Stimulated activated CD8-positive, alpha-beta memory T cell treated with anti-CD3 and anti-CD28 coated beads, Interleukin-4, amount 100 ng/mL, for 24 hours (primary cell): ENCODE results near the gene TRMT44.
A peak's percentile ranks its signal among the peaks of the same experiment; 100 is the strongest.
"Not testable (repeated sequence)": the region's sequence is repeated elsewhere in the genome, so short reads cannot be mapped to it uniquely, and the experiment has no call there.

Experiments used
- DNase-seq: peaks from one replicate; pipeline ENCODE4 v3.0.0-alpha.2; 2020; ENCODE audit warnings: low read depth

Gene TRMT44

GRCh38 chr4:8407316-8407715, 33.3 kb upstream of the TRMT44 start:
- no peak for DNase-seq

GRCh38 chr4:8407756-8408155, 32.8 kb upstream of the TRMT44 start:
- no peak for DNase-seq

- peak; percentile 39 for DNase-seq
These were observed 31.1 kb upstream of the TRMT44 start for GRCh38 chr4:8409264-8410065.

- DNase-seq: no peak
These were observed 30.4 kb upstream of the TRMT44 start for GRCh38 chr4:8410066-8410625.

GRCh38 chr4:8410641-8411271, 29.8 kb upstream of the TRMT44 start:
- DNase-seq: no peak

GRCh38 chr4:8411351-8412180, 29.0 kb upstream of the TRMT44 start:
- DNase-seq: no peak

GRCh38 chr4:8412288-8412687, 28.3 kb upstream of the TRMT44 start:
- no peak for DNase-seq

- DNase-seq: no peak
These were observed 26.2 kb upstream of the TRMT44 start for GRCh38 chr4:8414377-8414776.

- DNase-seq: no peak
These were observed 23.4 kb upstream of the TRMT44 start for GRCh38 chr4:8417071-8417614.

GRCh38 chr4:8419222-8420041, 21.1 kb upstream of the TRMT44 start:
- no peak for DNase-seq

GRCh38 chr4:8420151-8420550, 20.4 kb upstream of the TRMT44 start:
- DNase-seq: not testable (repeated sequence)

- no peak for DNase-seq
These were observed 18.2 kb upstream of the TRMT44 start for GRCh38 chr4:8422327-8422726.

- no peak for DNase-seq
These were observed 17.8 kb upstream of the TRMT44 start for GRCh38 chr4:8422786-8423185.

- DNase-seq: no peak
These were observed 13.3 kb upstream of the TRMT44 start for GRCh38 chr4:8427262-8427661.

GRCh38 chr4:8427761-8428287, 12.8 kb upstream of the TRMT44 start:
- no peak for DNase-seq

- peak; percentile 86 for DNase-seq
These were observed 12.1 kb upstream of the TRMT44 start for GRCh38 chr4:8428288-8429097.

GRCh38 chr4:8431553-8431952, 9.0 kb upstream of the TRMT44 start:
- no peak for DNase-seq

GRCh38 chr4:8433136-8433535, 7.4 kb upstream of the TRMT44 start:
- DNase-seq: no peak

GRCh38 chr4:8434251-8435073, 6.1 kb upstream of the TRMT44 start:
- DNase-seq: no peak
